ENCODE data around the gene ZNF3. TPM values are rescaled to one million over a fixed set of nuclear protein-coding genes. Genes with fewer than 3 reads are reported as not detected.

ZNF3 gene
- polyA plus RNA-seq, 3 donors: 7.1 to 13.4 (median 8.9) TPM

DNA sequence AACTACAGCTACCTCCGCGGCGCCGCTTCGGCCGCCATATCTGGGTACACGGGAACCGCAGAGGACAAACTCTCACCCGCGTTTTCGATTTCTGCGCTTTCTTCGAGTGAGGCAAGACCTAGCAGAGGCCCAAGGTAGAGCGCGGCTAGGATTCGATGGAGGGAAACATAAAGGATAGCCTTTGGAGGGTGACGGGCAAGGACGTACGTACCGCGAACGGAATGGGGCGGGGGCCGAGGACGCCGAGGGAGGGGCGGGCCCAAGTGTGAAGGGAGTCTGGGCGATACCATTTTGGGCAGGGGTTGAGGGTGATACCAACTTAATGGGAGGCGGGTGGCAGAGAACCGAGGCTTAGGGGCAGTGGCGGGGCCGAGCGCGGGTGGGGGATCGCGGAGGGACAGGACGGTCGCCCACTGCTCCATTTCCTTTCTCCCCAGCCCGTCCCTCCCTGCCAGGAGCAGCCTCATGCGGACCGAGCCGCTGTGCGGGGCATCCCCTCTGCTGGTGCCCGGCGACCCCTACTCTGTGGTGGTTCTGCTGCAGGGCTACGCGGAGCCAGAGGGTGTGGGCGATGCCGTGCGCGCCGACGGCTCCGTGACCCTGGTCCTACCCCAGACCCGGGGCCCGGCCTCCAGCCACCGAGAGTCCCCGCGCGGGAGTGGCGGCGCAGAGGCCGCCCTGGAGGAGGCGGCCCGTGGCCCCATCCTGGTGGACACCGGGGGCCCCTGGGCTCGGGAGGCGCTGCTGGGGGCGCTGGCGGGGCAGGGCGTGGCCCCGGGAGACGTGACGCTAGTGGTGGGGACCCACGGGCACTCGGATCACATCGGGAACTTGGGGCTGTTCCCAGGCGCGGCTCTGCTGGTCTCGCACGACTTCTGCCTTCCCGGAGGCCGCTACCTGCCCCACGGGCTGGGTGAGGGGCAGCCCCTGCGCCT lies 45.7 kb upstream of the ZNF3 start, which contains the start of gene MBLAC1:
TSS of gene MBLAC1 (plus strand) at position 37 of the 935 bp plus-strand sequence. CDS start at position 466, 429 bp downstream.
- H4K20me1 ChIP-seq (ENCODE audit: insufficient read depth, low read length): peaks cover 3% of the 10 kb centered on the region
- TF ChIP-seq CTCF (IDR thresholded peaks at IDR 0.05): no peak
- Mint-ChIP-seq H3K27me3 (ENCODE audit: low read depth in 3 of 3) (peaks cover 11 to 19% (median 17%) of the 10 kb centered on the region in 3 donors), H3K4me3 (peak within 1 kb of the TSS; percentile 98 to 99), H3K27ac (peak within 1 kb of the TSS; percentile 98 to 100 (median 99)), H3K36me3 (peaks cover 2 to 3% of the 10 kb centered on the region in 2 donors), H3K9me3 (peaks cover 0 to 3% (median 0%) of the 10 kb centered on the region in 7 donors), H3K4me1 (peaks cover 45% of the 10 kb centered on the region)
- H3K4me1 ChIP-seq (ENCODE audit: control insufficient read depth in 1 of 2, insufficient read depth in 2 of 2, low read length in 2 of 2): peaks cover 42 to 52% of the 10 kb centered on the region in 2 donors
- DNase-seq: peak; percentile 81 to 90 (median 84)
- peaks cover 13% of the 10 kb centered on the region for H3K79me2 ChIP-seq (ENCODE audit: insufficient read depth, low read length)
- H3K4me2 ChIP-seq (replicated peaks; ENCODE audit: extremely low read depth, low read length, poor library complexity, severe bottlenecking): peak within 1 kb of the TSS; percentile 98
- peaks cover 0 to 14% of the 10 kb centered on the region in 2 donors for H3K27me3 ChIP-seq (ENCODE audit: control insufficient read depth in 2 of 2, insufficient read depth in 2 of 2, low read length in 2 of 2)
- intact Hi-C loops (cut with micrococcal nuclease): loop anchor here (1.0 to 10.0 kb wide), 3 partner anchors 8 to 548 kb away; partner anchors contain the start of genes CNPY4 (in 1 of the 2), GNB2 (in 1 of the 2) and TAF6 (in 1 of the 2)
- H3K4me3 ChIP-seq (replicated peaks in 1 of 3; ENCODE audit: low read depth in 2 of 3, low read length in 3 of 3): peak within 1 kb of the TSS; percentile 83 to 93 (median 87)
- peak within 1 kb of the TSS; percentile 97 for H2AFZ ChIP-seq (ENCODE audit: insufficient read depth, low read depth, low read length, poor library complexity, severe bottlenecking)
- no peaks in the 10 kb centered on the region for H3K9me3 ChIP-seq (replicated peaks in 1 of 2; ENCODE audit: control insufficient read depth in 1 of 2, insufficient read depth in 1 of 2, low read length in 2 of 2)
- WGBS (ENCODE audit: insufficient coverage): under 1% methylated on average over 85 of the region's 85 CpGs
- no peaks in the 10 kb centered on the region for H3K36me3 ChIP-seq (replicated peaks in 1 of 2; ENCODE audit: control insufficient read depth in 1 of 2, insufficient read depth in 2 of 2, low read length in 2 of 2)
- peak within 1 kb of the TSS; percentile 92 to 93 for H3K27ac ChIP-seq (ENCODE audit: low read depth in 1 of 2, low read length in 2 of 2)
- peak within 1 kb of the TSS; percentile 81 for H3K9ac ChIP-seq (ENCODE audit: insufficient read depth, low read length, poor library complexity, severe bottlenecking)

DNA sequence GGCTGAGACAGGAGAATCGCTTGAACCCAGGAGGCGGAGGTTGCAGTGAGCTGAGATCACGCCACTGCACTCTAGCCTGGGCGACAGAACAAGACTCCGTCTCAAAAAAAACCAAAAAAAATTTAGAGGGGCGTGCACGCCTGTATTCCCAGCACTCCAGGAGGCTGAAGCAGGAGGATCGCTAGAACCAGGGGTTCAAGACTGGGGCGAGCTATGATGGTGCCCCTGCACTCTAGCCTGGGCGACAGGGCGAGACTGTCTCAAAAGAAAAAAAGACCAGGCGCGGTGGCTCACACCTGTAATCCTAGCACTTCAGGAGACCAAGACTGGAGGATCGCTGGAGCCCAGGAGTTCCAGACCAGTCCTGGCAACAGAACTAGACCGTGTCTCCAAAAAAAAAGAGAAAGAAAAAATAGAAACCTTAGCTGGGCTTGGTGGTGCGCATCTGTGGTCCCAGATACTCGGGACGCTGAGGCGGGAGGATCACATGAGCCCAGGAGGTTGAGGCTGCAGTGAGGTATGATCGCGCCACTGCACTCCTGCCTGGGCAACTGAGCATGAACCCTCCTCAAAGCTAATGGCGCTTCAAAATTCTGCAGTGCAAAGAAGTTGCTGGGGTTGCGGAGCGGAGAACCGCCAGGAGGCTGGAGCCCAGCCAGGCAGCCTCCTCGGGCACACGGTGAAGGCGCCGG lies 44.9 kb upstream of the ZNF3 start:
- peak overlapping the region; percentile 97 for H2AFZ ChIP-seq (ENCODE audit: insufficient read depth, low read depth, low read length, poor library complexity, severe bottlenecking)
- peak overlapping the region; percentile 92 to 93 for H3K27ac ChIP-seq (ENCODE audit: low read depth in 1 of 2, low read length in 2 of 2)
- Mint-ChIP-seq H3K27ac (peak overlapping the region; percentile 98 to 100 (median 99)), H3K9me3 (peaks cover 0 to 3% (median 0%) of the 10 kb centered on the region in 7 donors), H3K4me1 (peaks cover 48% of the 10 kb centered on the region), H3K36me3 (peaks cover 2 to 3% of the 10 kb centered on the region in 2 donors), H3K4me3 (peak overlapping the region; percentile 98 to 99), H3K27me3 (ENCODE audit: low read depth in 3 of 3) (peaks cover 11 to 19% (median 16%) of the 10 kb centered on the region in 3 donors)
- no peak for TF ChIP-seq CTCF (IDR thresholded peaks at IDR 0.05)
- no peaks in the 10 kb centered on the region for H3K36me3 ChIP-seq (replicated peaks in 1 of 2; ENCODE audit: control insufficient read depth in 1 of 2, insufficient read depth in 2 of 2, low read length in 2 of 2)
- H3K9ac ChIP-seq (ENCODE audit: insufficient read depth, low read length, poor library complexity, severe bottlenecking): peak overlapping the region; percentile 81
- 16% methylated on average over 28 of the region's 29 CpGs for WGBS (ENCODE audit: insufficient coverage)
- H3K4me2 ChIP-seq (replicated peaks; ENCODE audit: extremely low read depth, low read length, poor library complexity, severe bottlenecking): peak overlapping the region; percentile 98
- H3K79me2 ChIP-seq (ENCODE audit: insufficient read depth, low read length): peaks cover 13% of the 10 kb centered on the region
- H3K9me3 ChIP-seq (replicated peaks in 1 of 2; ENCODE audit: control insufficient read depth in 1 of 2, insufficient read depth in 1 of 2, low read length in 2 of 2): no peaks in the 10 kb centered on the region
- intact Hi-C loops (cut with micrococcal nuclease): loop anchor here in 1 of 2 donors (5.0 to 10.0 kb wide), 2 partner anchors 204 to 548 kb away; partner anchors contain the start of gene GNB2
- H4K20me1 ChIP-seq (ENCODE audit: insufficient read depth, low read length): peaks cover 3% of the 10 kb centered on the region
- H3K4me3 ChIP-seq (replicated peaks in 1 of 3; ENCODE audit: low read depth in 2 of 3, low read length in 3 of 3): peak overlapping the region; percentile 83 to 93 (median 87)
- no peak for DNase-seq
- peaks cover 44 to 55% of the 10 kb centered on the region in 2 donors for H3K4me1 ChIP-seq (ENCODE audit: control insufficient read depth in 1 of 2, insufficient read depth in 2 of 2, low read length in 2 of 2)
- peaks cover 0 to 14% of the 10 kb centered on the region in 2 donors for H3K27me3 ChIP-seq (ENCODE audit: control insufficient read depth in 2 of 2, insufficient read depth in 2 of 2, low read length in 2 of 2)

Data from CD14-positive monocyte (primary cell).